ENCODE measurements around the gene SETD1B.

The SETD1B gene

DNA sequence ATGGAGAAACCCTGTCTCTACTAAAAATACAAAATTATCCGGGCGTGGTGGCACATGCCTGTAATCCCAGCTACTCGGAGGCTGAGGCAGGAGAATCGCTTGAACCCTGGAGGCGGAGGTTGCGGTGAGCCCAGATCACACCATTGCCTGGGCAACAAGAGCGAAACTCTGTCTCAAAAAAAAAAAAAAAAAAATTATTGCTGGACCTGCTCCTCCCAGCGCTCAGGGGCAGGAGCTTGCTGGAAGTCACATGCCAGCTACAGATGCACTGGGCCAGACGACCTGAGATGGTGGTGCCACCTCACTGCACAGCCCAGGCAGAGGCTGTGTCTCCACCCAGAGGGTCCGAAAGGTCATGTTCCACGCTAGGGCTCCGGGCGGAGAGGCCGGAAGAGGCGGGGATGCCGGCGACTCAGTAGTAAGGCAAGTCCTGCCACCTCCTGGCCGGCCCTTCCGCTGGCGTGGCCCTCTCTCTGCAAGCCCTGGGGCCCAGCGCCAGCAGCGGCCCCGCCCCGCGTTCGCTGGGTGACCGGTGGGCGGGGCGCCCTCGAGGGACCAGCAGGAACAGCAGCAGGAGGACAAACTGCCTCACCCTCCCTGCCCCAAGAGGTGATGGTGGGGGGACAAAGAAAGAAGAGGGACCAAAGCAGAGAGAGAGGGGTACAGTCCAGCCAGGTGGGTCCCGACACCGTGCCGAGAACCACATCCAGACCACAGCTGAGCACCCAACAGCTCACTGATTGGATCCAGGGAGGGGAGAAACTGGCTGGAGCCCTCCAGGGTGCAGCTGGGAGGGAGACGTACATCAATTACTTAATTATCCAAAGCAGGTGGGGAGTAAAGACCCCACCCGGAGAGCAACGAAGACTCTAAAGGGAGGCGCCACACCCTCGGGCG is 6.7 kb upstream of the SETD1B start:
- peak; percentile 46 for DNase-seq

DNA sequence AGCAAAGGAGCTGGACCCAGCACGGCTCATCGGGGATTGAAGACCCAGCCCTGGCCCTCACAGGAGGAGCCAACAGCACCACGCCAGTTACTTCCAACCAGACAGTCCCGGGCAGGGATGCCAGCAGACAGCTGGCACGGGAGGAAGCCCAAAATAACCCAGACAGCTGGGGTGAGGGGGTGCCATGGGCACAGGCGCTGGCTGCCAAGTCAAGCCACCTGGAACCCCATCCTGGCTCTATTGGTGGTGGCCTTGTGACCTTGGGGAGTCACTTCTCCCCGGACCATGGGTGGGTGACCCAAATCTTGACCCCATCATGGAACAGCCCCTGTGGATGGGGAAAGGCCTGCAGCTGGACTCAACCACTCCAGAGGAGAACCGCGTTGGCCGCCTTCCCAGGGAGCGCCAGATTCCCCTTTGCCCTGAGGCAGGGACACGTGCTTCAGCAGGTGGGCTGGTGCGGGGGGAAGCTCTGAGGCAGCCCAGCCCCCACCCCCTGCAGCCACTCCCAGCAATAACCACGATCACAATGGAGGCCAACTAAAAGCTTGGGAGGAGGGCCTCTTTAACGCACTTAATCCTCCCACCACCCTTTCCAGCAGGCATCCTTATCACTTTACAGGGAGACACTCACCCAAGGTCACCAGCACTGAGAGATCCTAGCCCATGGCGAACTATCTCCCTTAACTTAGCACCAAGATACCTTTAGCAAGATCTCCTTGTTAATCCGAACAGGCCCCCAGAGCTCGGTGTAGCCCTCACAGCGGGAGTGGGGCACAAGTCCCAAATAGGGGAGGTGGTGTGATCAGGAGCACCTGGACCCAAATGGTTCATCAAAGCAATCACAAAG is 5.6 kb upstream of the SETD1B start:
- DNase-seq, result peak; percentile 86

DNA sequence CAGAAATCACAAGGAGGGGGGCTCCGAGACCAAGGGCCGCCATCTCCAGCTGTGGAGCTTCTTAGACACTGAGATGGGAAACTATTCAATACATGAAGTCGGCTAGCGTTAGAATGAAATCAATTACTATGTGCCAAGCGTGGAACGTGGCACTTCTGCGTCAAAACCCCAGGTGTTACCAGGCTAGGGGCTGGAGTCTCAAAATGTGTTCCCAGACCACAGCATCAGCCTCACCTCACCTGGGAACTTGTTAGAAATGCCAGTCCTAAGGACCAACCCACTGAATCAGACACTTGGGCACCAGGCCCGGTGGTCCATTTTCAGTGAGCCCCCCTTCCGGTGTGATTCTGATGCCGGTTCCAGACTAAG is 5.0 kb upstream of the SETD1B start:
- DNase-seq, result no peak

DNA sequence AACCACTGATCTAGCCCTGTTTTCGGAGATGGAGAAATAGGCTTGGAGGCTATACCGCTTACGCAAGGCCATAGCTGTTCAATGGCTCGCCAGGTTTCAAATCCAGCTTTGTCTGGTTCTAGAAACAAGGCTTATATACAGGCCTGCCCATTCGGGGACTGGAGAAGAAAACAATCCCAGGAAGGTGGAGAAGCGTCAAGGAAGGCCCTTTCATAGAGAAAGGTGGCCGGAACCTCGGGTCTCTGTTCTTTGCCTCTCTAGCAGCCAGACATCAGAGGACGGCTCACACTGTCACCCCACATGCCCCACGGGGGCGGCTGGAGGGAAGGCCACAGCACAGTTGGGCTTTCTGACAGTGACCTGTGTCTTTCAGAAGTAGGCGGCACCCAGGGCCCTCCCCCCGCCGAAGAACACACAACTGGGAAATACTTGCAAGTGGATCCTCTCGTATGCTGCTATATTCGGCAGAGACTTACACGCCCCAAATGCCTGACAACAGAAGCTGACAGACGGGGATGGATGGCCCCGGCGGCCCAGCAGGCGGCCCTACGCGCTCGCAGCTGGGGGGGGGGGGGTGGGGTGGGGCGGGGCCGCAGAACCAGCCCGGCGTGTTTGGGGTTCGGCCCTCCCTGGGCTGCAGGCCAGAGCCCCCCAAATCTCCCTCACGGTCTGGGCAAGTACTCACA is 4.5 kb upstream of the SETD1B start:
- peak; percentile 59 for DNase-seq

DNA sequence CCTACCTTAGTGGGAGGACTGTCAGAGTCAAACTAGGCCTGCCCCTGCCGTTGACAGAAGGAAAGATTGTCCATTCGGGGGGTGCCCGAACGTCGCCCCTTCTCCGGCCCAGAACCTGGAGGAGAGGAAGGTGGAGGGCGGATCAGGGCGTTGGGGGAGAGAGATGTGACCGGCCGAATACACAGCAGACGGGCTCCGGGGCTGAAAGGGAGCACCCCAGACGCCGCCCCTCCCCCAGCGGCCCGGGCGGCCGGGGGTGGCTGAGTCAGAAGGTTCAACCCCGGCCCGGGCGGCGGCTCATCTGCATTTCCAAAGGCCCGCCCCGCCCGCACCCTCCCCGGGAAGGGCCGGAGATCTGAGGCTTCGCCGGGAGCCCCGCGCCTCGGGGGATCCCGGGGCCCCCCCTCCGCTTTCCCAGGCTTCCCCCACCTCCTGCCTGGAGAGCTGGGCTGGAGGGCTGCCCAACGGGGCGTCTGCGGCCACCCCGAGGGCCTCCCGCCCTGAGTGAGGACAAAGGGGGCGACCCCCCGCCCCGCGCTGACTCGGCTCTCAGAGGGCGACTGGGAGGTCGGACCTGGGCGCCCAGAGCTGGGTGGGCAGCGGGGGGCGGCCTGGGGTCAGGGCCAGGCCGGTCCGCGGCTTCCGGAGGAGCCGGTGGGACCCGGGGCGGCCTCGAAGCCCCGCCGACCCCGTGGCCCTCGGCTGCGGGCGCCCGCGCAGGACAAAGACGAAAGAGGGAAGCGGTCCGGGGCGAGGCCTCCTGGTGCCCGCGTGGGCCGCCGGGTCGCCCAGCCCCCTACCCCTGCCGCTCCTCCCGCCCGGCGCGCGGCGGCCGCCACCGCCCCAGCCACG is 3.7 kb upstream of the SETD1B start:
- DNase-seq, result peak; percentile 56

DNA sequence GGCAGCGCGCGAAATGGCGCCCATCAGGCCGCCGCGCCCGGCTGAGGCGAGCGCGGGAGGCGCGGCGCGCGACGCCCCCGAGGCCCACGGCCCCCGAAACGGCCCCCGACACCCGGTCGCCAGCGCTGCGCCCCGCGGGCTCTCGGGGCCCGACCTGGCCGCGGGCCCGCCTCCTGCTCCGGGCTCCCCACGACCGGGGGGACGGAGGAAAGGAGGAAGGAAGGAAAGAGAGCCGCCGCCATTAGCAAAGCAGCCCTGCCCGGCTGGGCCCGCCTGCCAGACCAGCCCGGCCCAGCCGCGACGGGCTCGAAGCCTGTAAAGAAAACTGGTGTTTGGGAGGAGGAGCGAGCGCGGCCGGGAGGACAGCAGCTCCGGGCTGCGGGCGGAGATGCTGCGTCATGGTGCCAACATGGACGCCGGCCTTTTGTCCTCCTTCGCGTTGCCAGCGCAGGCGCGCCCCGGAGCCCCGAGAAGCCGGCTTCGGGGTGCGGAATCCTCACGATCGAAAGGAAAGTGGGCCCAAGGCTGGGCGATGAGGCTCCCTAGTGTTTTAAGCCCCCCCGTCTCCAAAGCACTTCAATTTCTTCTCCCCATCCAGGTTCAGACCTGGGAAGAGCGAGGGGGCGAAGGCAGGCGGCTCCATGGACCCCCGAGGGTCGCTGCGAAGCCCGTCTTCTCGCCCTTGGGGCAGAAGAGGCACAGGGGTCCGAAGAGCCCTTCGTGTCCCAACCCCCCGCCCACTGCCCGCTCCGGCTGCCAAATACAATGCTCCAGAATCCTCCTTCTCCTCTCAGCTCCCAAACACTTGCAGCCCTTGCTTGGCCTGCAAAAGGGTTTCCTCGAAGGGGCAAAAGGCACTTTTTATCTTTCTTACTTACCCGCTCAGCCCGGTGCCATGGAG is 2.9 kb upstream of the SETD1B start:
- peak; percentile 39 for DNase-seq

DNA sequence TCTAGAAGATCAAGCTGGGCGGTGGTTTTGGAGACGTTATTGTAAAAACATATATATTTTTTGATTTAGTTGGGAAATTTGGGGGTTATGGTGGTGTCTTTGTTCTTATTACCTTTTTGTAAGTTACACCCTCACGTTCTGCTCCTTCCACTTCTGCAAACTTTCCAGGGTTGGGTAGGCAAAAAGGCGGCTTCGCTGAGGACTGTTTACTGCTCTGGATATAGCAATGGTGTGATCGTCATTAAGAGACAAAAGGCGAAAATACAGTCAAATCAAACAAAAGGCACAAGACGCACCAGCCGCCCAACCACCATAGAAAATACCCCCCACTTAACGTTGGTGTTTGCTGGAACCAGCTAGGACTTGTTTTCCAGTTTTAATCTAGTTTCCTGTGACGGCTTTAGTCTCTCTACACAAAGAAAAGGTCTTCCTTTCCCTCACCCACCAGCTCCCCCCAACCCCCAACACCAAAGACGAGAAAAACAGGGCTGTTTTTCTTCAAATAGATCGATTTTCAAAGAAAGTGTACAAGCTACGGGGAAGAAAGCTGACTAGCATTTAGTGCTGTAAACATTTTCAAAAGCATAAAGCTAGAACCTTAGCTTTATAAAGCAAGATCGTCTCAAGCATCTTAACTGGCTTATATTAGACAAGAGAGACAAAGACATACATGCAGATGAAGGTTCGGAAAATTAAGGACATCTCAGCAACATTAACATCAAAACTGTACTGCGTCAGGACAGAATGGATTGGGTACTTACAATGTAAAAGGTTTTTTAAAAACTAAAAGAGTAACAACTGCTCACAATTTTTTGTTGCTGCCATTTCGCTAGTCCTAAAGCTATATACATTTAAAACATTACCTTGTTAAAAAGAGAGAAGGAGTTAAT is 2.0 kb upstream of the SETD1B start:
- peak; percentile 71 for DNase-seq

DNA sequence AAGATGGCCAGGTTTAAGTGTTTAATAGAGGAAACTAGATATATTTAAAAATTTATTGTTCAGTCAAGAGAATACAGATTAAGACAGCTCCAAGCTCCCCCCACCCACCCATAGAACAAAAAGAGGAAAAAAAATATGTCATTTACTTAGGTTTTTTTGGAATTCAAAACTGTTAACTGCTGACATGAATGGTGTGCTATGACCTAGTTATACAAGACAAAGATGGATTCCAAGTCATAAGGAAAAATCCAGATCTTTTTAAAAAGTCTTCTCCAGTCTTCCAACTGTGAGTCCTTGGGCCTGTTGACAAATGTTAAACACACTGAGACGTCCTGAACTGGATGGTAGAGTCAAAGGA is 1.3 kb upstream of the SETD1B start:
- DNase-seq, result no peak

DNA sequence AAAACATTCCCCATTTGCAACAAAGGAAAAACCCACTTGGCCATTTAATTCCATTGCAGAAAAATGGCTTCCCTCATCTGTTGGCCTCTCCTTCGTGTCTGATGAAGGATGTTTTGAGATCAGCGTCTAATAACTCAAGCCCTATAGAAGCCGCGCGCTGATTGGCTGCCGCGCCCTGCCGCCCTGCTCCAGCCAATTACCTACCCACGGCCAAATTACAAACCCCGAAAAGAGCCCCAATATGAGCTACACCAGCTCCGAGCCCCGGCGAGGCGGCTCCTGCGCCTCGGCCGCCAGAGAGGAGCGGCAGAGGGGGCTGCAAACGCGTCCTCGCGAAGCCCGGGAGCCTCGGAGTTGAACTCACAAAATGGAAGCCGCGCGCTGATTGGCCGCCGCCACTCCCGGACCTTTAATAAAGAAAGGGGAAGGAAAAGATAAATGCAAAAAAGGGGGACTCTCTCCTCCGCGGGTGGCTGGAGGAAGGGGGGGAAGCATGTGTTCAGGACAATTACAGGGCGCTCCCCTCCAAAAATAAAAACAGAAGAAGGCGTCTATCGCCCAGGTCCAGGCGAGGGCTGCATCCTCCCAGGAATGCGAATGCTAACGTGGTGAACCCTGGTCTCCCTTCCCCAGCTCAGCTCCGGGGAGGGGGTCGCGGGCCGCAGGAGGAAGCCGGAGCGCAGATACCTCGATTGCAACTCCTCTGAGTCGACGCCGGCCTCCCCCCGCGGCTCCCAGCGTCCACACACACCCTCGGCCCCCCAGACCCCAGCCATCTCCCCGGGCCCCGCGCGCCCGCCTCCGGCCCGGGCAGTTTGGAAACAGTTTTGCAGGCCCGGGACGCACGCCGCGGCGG is 738 bp upstream of the SETD1B start:
- peak; percentile 93 for DNase-seq

DNA sequence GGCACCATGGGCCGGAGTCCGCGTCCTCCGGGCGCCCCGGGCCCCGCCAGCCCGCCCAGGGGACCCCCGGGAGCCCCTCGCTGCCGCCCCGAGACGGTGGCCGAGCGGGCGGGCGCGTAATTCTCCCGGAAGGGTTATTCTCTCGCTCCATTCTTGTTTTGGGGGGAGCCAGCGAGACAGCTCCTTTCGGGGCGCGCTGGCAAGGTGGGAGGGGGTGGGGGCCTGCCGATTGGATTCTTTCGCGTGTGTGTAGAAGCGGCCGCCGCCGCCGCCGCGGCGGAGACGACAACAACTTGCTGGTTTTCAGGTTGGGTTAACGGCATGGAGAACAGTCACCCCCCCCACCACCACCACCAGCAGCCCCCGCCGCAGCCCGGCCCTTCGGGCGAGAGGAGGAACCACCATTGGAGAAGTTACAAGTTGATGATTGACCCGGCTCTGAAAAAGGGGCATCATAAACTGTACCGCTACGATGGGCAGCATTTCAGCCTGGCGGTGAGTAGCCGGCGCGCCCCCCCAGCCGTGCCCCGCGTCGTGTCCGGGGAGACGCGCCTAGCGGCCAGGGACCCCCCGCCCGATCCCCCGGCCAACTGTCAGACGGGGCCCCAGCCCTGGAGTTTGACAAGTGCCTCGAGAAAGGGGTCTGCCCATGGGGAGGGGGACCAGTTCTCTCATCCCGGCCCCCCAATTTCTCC is 755 bp downstream of the SETD1B start:
- no peak for DNase-seq

DNA sequence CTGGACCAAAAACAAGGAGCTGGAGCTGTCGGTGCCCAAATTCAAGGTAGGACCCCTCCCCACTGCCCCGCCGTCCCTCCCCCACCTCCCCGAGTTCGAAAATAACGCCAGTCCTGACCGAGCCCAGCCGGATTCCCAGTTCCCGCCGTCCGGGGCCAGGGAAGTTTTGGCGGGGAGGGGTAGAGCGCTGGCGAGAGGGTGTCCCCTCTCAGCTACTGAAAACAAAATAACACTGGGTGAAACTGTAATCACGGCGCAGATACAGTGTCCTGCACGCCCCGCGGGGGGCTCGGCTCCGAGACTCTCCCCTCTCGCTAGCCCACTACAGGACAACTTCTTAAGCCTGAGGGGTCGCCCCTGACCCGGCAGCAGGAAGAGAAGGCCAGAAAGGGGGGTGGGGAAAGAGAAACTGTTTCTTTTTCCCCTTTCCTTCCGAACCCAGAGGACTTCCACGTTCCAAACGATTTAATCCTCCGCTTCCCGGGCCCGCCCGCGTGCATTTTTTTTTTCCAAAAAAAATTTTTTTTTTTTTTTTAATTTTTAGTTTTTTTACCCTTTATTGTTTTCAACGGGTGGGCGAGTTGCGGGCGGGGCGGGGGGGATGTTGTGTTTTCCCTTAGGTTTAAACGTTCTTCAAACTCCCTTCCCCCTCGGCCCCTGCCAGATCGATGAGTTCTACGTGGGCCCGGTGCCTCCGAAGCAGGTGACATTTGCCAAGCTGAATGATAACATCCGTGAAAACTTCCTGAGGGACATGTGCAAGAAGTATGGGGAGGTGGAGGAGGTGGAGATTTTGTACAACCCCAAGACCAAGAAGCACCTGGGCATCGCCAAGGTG is 1.6 kb downstream of the SETD1B start:
- DNase-seq, result no peak

DNA sequence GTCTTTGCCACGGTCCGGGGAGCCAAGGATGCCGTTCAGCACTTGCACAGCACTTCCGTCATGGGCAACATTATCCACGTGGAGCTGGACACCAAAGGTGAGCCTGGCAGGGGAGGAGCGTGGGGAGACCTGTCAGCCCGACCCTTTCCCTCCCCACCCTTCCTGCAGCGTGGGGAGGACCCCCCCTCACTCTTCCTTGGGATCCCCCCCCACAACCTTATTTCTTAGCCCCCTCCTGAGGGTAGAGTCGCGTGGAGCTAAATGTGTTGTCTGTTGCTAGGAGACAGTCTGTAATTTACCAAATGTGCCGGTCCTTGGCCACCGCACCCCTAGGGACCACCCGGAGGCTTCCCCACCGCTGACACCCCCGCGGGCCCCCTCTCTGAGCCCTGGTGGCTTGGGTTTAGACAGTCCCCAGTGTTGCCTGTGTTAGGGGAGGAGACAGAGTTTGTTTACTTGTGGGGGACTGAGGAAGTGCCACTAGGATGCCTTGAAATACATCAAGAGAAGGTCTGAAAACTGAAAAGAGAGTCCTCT is 2.3 kb downstream of the SETD1B start:
- DNase-seq, result peak; percentile 33

DNA sequence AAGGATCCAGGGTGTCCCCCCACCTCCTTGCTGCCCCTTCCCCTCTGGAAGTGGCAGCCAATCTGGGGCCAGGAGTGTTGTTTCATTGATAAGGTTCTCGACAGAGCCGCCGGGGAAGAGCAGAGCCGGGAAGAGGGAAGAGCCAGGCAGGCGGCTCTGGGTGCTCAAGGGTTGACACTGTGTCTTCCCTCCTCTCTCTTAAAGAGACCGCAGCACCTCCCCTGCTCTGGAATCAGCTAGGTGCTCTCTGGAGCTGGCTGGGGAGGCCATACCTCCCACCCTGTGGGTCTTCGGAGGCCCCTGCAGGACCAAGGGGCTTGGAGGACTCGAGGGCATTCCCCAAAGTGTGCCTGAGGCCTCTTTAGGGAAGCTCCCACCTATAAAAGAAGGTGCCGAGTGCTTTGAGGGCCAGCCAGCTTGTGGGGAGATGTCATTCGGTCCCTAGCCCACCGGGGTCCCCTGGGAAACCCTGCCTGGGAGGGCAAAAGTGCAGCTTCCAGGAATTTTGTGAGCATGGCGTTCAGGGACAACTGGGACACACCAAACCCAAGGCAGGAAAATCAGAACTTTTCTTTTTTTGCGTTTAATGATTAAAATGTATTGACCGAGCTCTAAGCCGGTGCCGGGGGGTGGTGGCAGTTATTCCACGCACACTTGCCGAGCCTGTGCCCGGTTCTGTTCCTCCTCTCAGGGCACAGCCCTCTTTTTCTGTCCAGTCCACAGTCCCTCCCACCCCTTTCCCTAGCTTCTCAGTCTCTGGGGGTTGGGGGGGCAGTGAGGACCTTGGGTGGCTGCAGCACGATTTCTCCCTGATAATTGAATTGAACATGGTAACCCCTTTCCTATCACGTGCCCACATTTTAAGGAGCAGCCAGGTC is 3.0 kb downstream of the SETD1B start:
- no peak for DNase-seq

DNA sequence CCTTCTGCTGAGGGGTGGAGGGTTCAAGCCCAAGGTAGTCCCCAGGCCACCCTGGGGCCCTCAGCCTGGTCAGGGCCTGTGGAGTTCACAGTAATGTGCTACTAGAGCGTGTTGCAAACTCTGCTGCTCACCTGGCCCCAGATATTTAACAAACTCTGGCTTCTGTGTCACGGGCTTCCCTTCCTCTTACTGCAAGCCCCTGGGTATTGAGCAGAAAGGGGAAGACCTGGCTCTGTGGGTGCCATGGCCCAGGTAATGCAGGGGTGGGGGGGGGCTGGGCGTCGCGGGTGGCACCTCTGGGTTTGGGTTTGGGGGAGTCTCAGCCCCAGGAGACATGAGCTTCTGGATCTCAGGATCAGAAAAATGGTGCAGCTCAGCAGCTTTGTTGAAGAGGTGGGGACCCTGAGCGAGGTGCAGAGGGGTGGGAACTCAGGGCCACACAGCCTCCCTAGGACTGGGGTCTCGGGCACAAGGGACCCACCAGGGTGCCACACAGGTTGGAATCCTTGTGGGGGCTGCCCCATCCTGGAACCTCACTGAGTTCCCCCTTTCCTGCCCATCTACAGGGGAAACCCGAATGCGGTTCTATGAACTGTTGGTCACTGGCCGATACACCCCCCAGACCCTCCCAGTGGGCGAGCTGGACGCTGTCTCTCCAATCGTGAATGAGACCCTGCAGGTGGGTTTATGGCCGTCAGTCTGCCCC is 4.0 kb downstream of the SETD1B start:
- no peak for DNase-seq

DNA sequence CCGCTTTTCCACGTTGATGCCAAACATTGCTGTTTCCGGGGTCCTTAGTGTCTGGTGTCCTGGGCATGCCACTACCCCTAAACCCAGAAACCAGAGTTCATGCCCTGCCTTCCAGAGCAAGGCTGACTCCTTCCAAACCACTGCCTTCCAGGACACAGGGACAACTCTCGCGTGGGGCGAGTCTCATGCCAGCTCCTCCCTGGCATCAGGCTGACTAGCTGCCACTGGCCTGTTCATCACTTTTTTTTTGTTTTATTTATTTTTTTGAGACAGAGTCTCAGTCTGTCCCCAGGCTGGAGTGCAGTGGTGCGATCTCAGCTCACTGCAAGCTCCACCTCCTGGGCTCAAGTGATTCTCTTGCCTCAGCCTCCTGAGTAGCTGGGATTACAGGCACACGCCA is 4.8 kb downstream of the SETD1B start:
- no peak for DNase-seq

DNA sequence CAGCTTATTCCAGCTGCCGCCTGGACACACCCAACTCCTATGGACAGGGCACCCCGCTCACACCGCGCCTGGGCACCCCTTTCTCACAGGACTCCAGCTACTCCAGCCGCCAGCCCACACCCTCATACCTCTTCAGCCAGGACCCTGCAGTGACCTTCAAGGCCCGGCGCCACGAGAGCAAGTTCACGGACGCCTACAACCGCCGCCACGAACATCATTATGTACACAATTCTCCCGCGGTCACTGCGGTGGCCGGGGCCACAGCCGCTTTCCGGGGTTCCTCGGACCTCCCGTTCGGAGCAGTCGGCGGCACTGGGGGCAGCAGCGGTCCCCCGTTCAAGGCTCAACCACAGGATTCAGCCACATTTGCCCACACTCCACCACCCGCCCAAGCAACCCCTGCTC is 5.9 kb downstream of the SETD1B start:
- no peak for DNase-seq
